K562 (cell line): Measurements from ENCODE around the gene CACNA1C. TPM values are rescaled to one million over a fixed set of nuclear protein-coding genes. Genes with fewer than 3 reads are reported as not detected.

ENCODE experiments used
- ATAC-seq: fragments of 200-7000 bp; cut with Tn5 transposase; 3 replicates; pipeline ENCODE4 v1.9.1; 2020; ENCODE audit warnings: moderate library complexity
- BruUV-seq: library from RNA; stranded (reverse); fragments of 400-500 nt; replicated peaks from 2 replicates; lab custom pipeline; 2021; lab: Mats Ljungman, UMichigan
- CTCF ChIA-PET: fragments of 300-600 bp; formaldehyde crosslinking; extraction: SDS; loops from one replicate; lab custom pipeline; 2021; ENCODE audit warnings: low intra/inter-chr PET ratio; lab: Yijun Ruan, JAX
- POLR2A ChIA-PET: fragments of 300-600, 350-650 bp; sonication (Branson Sonifier 250); formaldehyde crosslinking; extraction: SDS; loops from one replicate; lab custom pipeline; 2021; ENCODE audit warnings: antibody characterized with exemption, inconsistent platforms; lab: Yijun Ruan, JAX
- DNase-seq, 4 experiments: peaks; one replicate each; pipeline versions ENCODE4 v3.0.0 to v3.0.0-alpha.2; 2011 to 2018; ENCODE audit warnings: low spot score in 3 of 4, mixed read lengths in 3 of 4; ENCODE audit errors: extremely low read depth in 1 of 4
- FAIRE-seq: peaks from 2 replicates; lab custom pipeline; 2011; peaks lifted over from hg19 to GRCh38; lab: Jason Lieb, UNC
- H2AFZ ChIP-seq: 2 replicates; pipeline ENCODE4 v1.6.0; 2011; ENCODE audit warnings: low read depth, low read length, control low read depth, inconsistent platforms
- H3K27ac ChIP-seq: fragments of 200-600 bp; 3 replicates; pipeline ENCODE4 v1.8.0; 2011; ENCODE audit warnings: low read depth, mild to moderate bottlenecking, control low read depth, inconsistent platforms, low read length, moderate library complexity, mixed read lengths; ENCODE audit errors: extremely low read depth
- H3K27me3 ChIP-seq, 2 experiments: fragments of 300-600 bp in 1 of 2; 2 replicates in 1 of 2; 3 replicates in 1 of 2; pipeline versions ENCODE4 v1.6.0 to v1.8.0; 2011; ENCODE audit warnings: inconsistent platforms in 2 of 2, low read length in 2 of 2, mild to moderate bottlenecking in 1 of 2, mixed read lengths in 1 of 2, moderate library complexity in 1 of 2; ENCODE audit not compliant: control insufficient read depth in 2 of 2, insufficient read depth in 2 of 2
- H3K36me3 ChIP-seq: fragments of 300-600 bp; 3 replicates; pipeline ENCODE4 v1.8.0; 2011; ENCODE audit warnings: mild to moderate bottlenecking, low read length, inconsistent platforms; ENCODE audit not compliant: control insufficient read depth, insufficient read depth
- H3K4me1 ChIP-seq, 2 experiments: fragments of 200-600 bp in 1 of 2; replicated peaks in 1 of 2; 2 replicates in 1 of 2; 3 replicates in 1 of 2; pipeline versions ENCODE4 v1.5.1 to v1.8.0; 2011; ENCODE audit warnings: inconsistent platforms in 2 of 2, low read length in 2 of 2, mild to moderate bottlenecking in 1 of 2, mixed read lengths in 1 of 2, moderate library complexity in 1 of 2; ENCODE audit not compliant: control insufficient read depth in 2 of 2, insufficient read depth in 2 of 2
- H3K4me2 ChIP-seq: 2 replicates; pipeline ENCODE4 v1.6.1; 2011; ENCODE audit warnings: low read length, control low read depth, inconsistent platforms, mixed read lengths; ENCODE audit not compliant: insufficient read depth
- H3K4me3 ChIP-seq: fragments of 200-600 bp; sonication (generic), shearing (Covaris generic); 2 replicates; pipeline ENCODE4 v1.5.1; 2016; ENCODE audit warnings: control low read depth, inconsistent platforms
- H3K79me2 ChIP-seq: fragments of 200-600 bp; 3 replicates; pipeline ENCODE4 v1.8.0; 2011; ENCODE audit warnings: low read length, inconsistent platforms; ENCODE audit not compliant: control insufficient read depth, insufficient read depth
- H3K9ac ChIP-seq, 2 experiments: 2 replicates each; pipeline versions ENCODE4 v1.6.0 to v1.6.1; 2011; ENCODE audit warnings: low read depth in 2 of 2, low read length in 2 of 2, control low read depth in 1 of 2, inconsistent platforms in 1 of 2, mild to moderate bottlenecking in 1 of 2, mixed read lengths in 1 of 2; ENCODE audit not compliant: insufficient read depth in 1 of 2
- H3K9me1 ChIP-seq: one replicate; pipeline ENCODE4 v1.6.0; 2011; ENCODE audit warnings: inconsistent platforms, mild to moderate bottlenecking, low read length, moderate library complexity; ENCODE audit not compliant: control insufficient read depth, insufficient read depth
- H3K9me3 ChIP-seq: replicated peaks from 2 replicates; pipeline ENCODE4 v1.5.1; 2011; ENCODE audit warnings: low read depth, low read length, inconsistent platforms; ENCODE audit not compliant: control insufficient read depth, insufficient read depth
- H4K20me1 ChIP-seq: replicated peaks from 2 replicates; pipeline ENCODE4 v1.6.1; 2011; ENCODE audit warnings: low read length, inconsistent platforms, mixed read lengths; ENCODE audit not compliant: control insufficient read depth, insufficient read depth
- CSDE1 ChIP-seq, 2 experiments: fragments of 450-650 bp; IDR thresholded peaks; 2 replicates each; pipeline ENCODE4 v1.6.1; 2016; ENCODE audit warnings: mild to moderate bottlenecking in 1 of 2
- GTF2A2 ChIP-seq: IDR thresholded peaks from 2 replicates; pipeline ENCODE4 v1.6.1; 2016; ENCODE audit warnings: mild to moderate bottlenecking, missing genetic modification characterization, missing compliant biosample characterization
- HSF4 ChIP-seq: fragments of 250-450 bp; sonication (Bioruptor Pico); IDR thresholded peaks from 2 replicates; pipeline ENCODE4 v2.1.2; 2022; ENCODE audit warnings: mild to moderate bottlenecking, moderate library complexity, borderline replicate concordance
- NCOA6 ChIP-seq: fragments of 450-650 bp; IDR thresholded peaks from 2 replicates; pipeline ENCODE4 v1.6.1; 2017; ENCODE audit warnings: mild to moderate bottlenecking
- NELFE ChIP-seq: IDR thresholded peaks from 2 replicates; pipeline ENCODE4 v1.6.1; 2011; ENCODE audit warnings: mild to moderate bottlenecking; ENCODE audit not compliant: insufficient read depth, insufficient read length
- NR2F6 ChIP-seq: fragments of 450-650 bp; formaldehyde crosslinking; IDR thresholded peaks from 2 replicates; pipeline ENCODE4 v1.4.0; 2020; ENCODE audit warnings: mild to moderate bottlenecking
- POLR3G ChIP-seq: IDR thresholded peaks from 2 replicates; pipeline ENCODE4 v1.6.1; 2011; ENCODE audit not compliant: insufficient read length, insufficient replicate concordance; ENCODE audit errors: extremely low read depth
- PTBP1 ChIP-seq: fragments of 200-400 bp; formaldehyde crosslinking; IDR thresholded peaks from 2 replicates; pipeline ENCODE4 v1.6.1; 2017; ENCODE audit warnings: low read depth, low read length
- RBM15 ChIP-seq: fragments of 200-400 bp; formaldehyde crosslinking; IDR thresholded peaks from 2 replicates; pipeline ENCODE4 v1.6.1; 2018; ENCODE audit warnings: mild to moderate bottlenecking, low read length, moderate library complexity; ENCODE audit not compliant: insufficient read depth
- SRF ChIP-seq, 2 experiments: fragments of 250-450, 450-650 bp in 1 of 2; sonication (Bioruptor Pico) in 1 of 2; sonication (generic) in 1 of 2; formaldehyde crosslinking; IDR thresholded peaks; 2 replicates each; pipeline versions ENCODE4 v1.5.0 to v1.5.1; 2020 to 2022; ENCODE audit warnings: mild to moderate bottlenecking in 1 of 2, missing genetic modification reagents in 1 of 2
- ZNF354B ChIP-seq: fragments of 250-450 bp; sonication (Bioruptor Pico); IDR thresholded peaks from 2 replicates; pipeline ENCODE4 v1.4.0; 2020
- ZNF764 ChIP-seq: fragments of 250-450 bp; sonication (Bioruptor Pico); IDR thresholded peaks from 2 replicates; pipeline ENCODE4 v1.4.0; 2020; ENCODE audit warnings: low read depth, mild to moderate bottlenecking, moderate library complexity
- WGBS: fragments of 100-300 bp; shearing (Covaris generic); methylation state at CpG from one replicate; pipeline ENCODE4 v1.1.6; 2016; ENCODE audit warnings: low coverage, mixed read lengths; ENCODE audit not compliant: insufficient coverage; ENCODE audit errors: missing lambda C conversion rate; 5-methylcytosine and 5-hydroxymethylcytosine counted together
- in situ Hi-C: fragments of 300-500 bp; cut with MboI; formaldehyde crosslinking; loops from 4 replicates; pipeline ENCODE4 v1.15.0; 2018; ENCODE audit warnings: inconsistent platforms, mixed read lengths
- intact Hi-C: fragments of 100-400 bp; cut with micrococcal nuclease; formaldehyde crosslinking; loops from 2 replicates; pipeline ENCODE4 v1.14.2; 2022
- polyA plus RNA-seq, 8 experiments: library from polyadenylated mRNA; depleted of rRNA in 4 of 8; stranded (reverse) in 5 of 8; unstranded in 3 of 8; fragments of >200 nt; fragmentation: Nextera tagmentation in 2 of 8; fragmentation: Illumina TruSeq in 1 of 8; extraction: Ambion mirVana in 2 of 8; extraction: Trizol in 1 of 8; gene quantifications; 2 replicates each; pipeline versions ENCODE4 v1.2.1 to v1.2.3, GENCODE V29; 2011 to 2014; ENCODE audit warnings: inconsistent platforms in 1 of 8, missing spikeins in 1 of 8
- total RNA-seq, 7 experiments: library from RNA; depleted of rRNA in 6 of 7; stranded (reverse); fragments of >200 nt in 6 of 7; fragmentation: Illumina TruSeq in 2 of 7; extraction: Trizol in 2 of 7; gene quantifications; 2 replicates each; pipeline versions ENCODE4 v1.2.1 to v1.2.3, GENCODE V29; 2011 to 2021; ENCODE audit warnings: low replicate concordance in 1 of 7
- TF ChIP-seq, protein P1 (sequence below): sonication (generic); formaldehyde crosslinking; IDR thresholded peaks from 2 replicates; pipeline ENCODE4 v1.8.0; 2022; ENCODE audit warnings: mild to moderate bottlenecking, missing genetic modification reagents

CACNA1C gene
- total and polyA plus RNA-seq, 9 of the 15 experiments (the other 6 are each of a cell fraction or from before 2014, with no cell fraction given) = not detected

DNA sequence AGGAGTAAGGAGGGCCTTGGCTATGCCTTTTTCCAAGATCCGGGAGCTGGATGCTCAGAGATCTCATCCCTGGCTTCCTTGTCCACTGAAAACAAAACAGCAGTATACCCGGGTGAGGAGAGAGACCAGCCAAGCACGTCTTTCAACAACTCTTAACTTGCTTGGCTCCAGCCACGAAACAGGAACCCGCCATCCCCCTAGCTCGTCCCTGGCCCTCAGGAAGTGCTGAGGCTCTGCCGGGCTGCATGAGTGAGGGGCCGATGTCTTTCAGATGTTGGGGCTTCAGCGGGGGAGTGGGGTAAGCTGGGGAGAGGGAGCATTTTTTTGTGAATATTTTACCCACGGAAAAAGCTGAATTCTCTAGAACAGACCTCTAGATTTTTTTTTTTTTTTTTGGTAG, 231.1 kb downstream of the CACNA1C start:
- H3K79me2 ChIP-seq = no peaks in the 10 kb centered on the region
- H3K9me1 ChIP-seq = no peaks in the 10 kb centered on the region
- no peak for DNase-seq
- 0% methylated on average over 8 of the region's 10 CpGs for WGBS
- no peaks in the 10 kb centered on the region for H3K9me3 ChIP-seq
- BruUV-seq = no TSS peak
- no peaks in the 10 kb centered on the region for H3K4me1 ChIP-seq
- H3K4me3 ChIP-seq = no peak overlapping the region
- H3K4me2 ChIP-seq = no peak overlapping the region
- POLR2A ChIA-PET = no interaction called here
- in situ Hi-C loops = loop anchor here (25.0 kb wide), 1 partner anchor 222 kb away; the partner anchor contains the start of gene CACNA1C
- no peak overlapping the region for H2AFZ ChIP-seq
- H3K27ac ChIP-seq = no peak overlapping the region
- no peak for ATAC-seq
- H3K36me3 ChIP-seq = no peaks in the 10 kb centered on the region
- CTCF ChIA-PET = no interaction called here
- no peak for FAIRE-seq
- H3K27me3 ChIP-seq = peaks cover 8 to 33% of the 10 kb centered on the region in 2 experiments; a peak in 3 of 5 replicates
- no peak overlapping the region; a peak in 1 of 4 replicates for H3K9ac ChIP-seq
- intact Hi-C loops = loop anchor here (5.0 kb wide), 1 partner anchor 227 kb away; no protein-coding TSS in a partner anchor
- no peak for TF ChIP-seq PTBP1
- TF ChIP-seq NCOA6 = no peak
- TF ChIP-seq GTF2A2 = no peak
- no peak for TF ChIP-seq ZNF764
- TF ChIP-seq POLR3G = no peak
- no peak for TF ChIP-seq RBM15
- TF ChIP-seq CSDE1 (IDR thresholded peaks at IDR 0.05) = no peak
- TF ChIP-seq, protein P1, sequence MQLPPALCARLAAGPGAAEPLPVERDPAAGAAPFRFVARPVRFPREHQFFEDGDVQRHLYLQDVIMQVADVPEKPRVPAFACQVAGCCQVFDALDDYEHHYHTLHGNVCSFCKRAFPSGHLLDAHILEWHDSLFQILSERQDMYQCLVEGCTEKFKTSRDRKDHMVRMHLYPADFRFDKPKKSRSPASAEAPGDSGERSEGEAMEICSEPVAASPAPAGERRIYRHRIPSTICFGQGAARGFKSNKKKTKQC = no peak
- TF ChIP-seq NELFE = no peak
- TF ChIP-seq ZNF354B (CRISPR knock-in tag) = no peak
- TF ChIP-seq HSF4 (CRISPR knock-in tag) = no peak
- TF ChIP-seq NR2F6 = no peak
- no peak for TF ChIP-seq SRF (CRISPR knock-in tag; IDR thresholded peaks at IDR 0.05)
- H4K20me1 ChIP-seq = no peaks in the 10 kb centered on the region
